AG04450 (cell line): ENCODE measurements around the gene CCBE1. TPM values are rescaled to one million over a fixed set of nuclear protein-coding genes. Genes with fewer than 3 reads are reported as not detected.
A peak's percentile ranks its signal among the peaks of the same experiment; 100 is the strongest.

Experiments
- CTCF ChIA-PET: fragments of 300-600, 350-600 bp; formaldehyde crosslinking; extraction: SDS; loops from one replicate; lab custom pipeline; 2022; ENCODE audit warnings: antibody characterized with exemption, inconsistent platforms; lab: Charles Lee
- POLR2A ChIA-PET: fragments of 350-600 bp; formaldehyde crosslinking; extraction: SDS; loops from one replicate; lab custom pipeline; 2021; ENCODE audit warnings: antibody characterized with exemption, inconsistent platforms; lab: Yijun Ruan, JAX
- DNase-seq: peaks from one replicate; pipeline ENCODE4 v3.0.0-alpha.2; 2011; ENCODE audit warnings: low read depth, low spot score
- H3K27ac ChIP-seq: one replicate; pipeline ENCODE4 v1.5.1; 2012; ENCODE audit warnings: low read depth, low read length, control low read depth
- H3K27me3 ChIP-seq: one replicate; pipeline ENCODE4 v1.6.0; 2012; ENCODE audit warnings: low read length; ENCODE audit not compliant: control insufficient read depth, insufficient read depth
- H3K4me3 ChIP-seq: 2 replicates; pipeline ENCODE4 v1.5.1; 2011; ENCODE audit warnings: mild to moderate bottlenecking, low read depth, low read length, control low read depth
- H3K9me3 ChIP-seq: 2 replicates; pipeline ENCODE4 v1.5.1; 2012; ENCODE audit warnings: low read length; ENCODE audit not compliant: control insufficient read depth, insufficient read depth
- polyA plus RNA-seq: library from polyadenylated mRNA; depleted of rRNA; stranded (reverse); fragments of >200 nt; gene quantifications from 2 replicates; pipeline ENCODE4 v1.2.3, GENCODE V29; 2011
- TF ChIP-seq, protein P1 (sequence below): IDR thresholded peaks from 2 replicates; pipeline ENCODE4 v1.5.1; 2011; ENCODE audit warnings: low read depth, low read length, control low read depth, inconsistent platforms

Gene CCBE1
- polyA plus RNA-seq, 1 experiment: 40.4 TPM

GRCh38 chr18:59502274-59503175 is 194.7 kb downstream of the CCBE1 start:
- H3K4me3 ChIP-seq: no peak overlapping the region
- TF ChIP-seq, protein P1, sequence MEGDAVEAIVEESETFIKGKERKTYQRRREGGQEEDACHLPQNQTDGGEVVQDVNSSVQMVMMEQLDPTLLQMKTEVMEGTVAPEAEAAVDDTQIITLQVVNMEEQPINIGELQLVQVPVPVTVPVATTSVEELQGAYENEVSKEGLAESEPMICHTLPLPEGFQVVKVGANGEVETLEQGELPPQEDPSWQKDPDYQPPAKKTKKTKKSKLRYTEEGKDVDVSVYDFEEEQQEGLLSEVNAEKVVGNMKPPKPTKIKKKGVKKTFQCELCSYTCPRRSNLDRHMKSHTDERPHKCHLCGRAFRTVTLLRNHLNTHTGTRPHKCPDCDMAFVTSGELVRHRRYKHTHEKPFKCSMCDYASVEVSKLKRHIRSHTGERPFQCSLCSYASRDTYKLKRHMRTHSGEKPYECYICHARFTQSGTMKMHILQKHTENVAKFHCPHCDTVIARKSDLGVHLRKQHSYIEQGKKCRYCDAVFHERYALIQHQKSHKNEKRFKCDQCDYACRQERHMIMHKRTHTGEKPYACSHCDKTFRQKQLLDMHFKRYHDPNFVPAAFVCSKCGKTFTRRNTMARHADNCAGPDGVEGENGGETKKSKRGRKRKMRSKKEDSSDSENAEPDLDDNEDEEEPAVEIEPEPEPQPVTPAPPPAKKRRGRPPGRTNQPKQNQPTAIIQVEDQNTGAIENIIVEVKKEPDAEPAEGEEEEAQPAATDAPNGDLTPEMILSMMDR: no peak
- DNase-seq: peak; percentile 85
- peak overlapping the region; percentile 85 for H3K27ac ChIP-seq
- H3K9me3 ChIP-seq: no peaks in the 10 kb centered on the region; the same call in 1 of the 2 replicates
- no peaks in the 10 kb centered on the region for H3K27me3 ChIP-seq
- POLR2A ChIA-PET: interaction anchor here (0.9 to 1.8 kb wide), 2 partner anchors 18 to 64 kb away, joined by 3 to 10 read pairs; no protein-coding TSS in a partner anchor
- CTCF ChIA-PET: interaction anchor here (0.6 kb wide), 1 partner anchor 188 kb away, joined by 3 read pairs; no protein-coding TSS in a partner anchor

GRCh38 chr18:59501920-59502273 is 195.3 kb downstream of the CCBE1 start:
- H3K4me3 ChIP-seq: no peak overlapping the region
- ChIA-PET CTCF (no interaction called here), POLR2A (interaction anchor here (0.9 to 1.8 kb wide), 2 partner anchors 17 to 64 kb away, joined by 3 to 10 read pairs; no protein-coding TSS in a partner anchor)

DNA sequence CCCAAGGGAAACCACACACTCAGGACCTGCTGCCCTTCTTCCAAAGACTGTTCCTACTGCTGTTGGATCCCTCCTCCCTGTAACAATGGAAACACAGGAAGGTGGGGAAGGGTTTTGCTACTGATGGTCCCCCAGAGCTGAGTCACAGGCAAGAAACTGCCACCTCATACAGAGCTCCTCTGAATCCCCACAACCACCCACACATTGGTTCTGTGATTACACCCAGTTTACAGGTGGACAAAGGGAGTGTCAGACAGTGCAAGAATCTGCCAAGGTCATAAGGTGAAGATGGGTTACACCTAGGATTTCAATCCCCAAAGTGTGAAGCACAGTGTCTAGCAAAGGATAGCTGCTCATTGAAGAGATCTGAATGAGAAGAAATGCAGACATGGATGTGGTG is 196.5 kb downstream of the CCBE1 start:
- POLR2A ChIA-PET: no interaction called here
- CTCF ChIA-PET: no interaction called here
- TF ChIP-seq, protein P1: no peak
- H3K9me3 ChIP-seq: no peaks in the 10 kb centered on the region; the same call in 1 of the 2 replicates
- DNase-seq: no peak
- no peak overlapping the region for H3K27ac ChIP-seq
- H3K27me3 ChIP-seq: no peaks in the 10 kb centered on the region
- no peak overlapping the region for H3K4me3 ChIP-seq

More at GRCh38 chr18:59501920-59502273, 195.3 kb downstream of the CCBE1 start:
- DNase-seq: no peak
- peak overlapping the region; percentile 85 for H3K27ac ChIP-seq
- no peaks in the 10 kb centered on the region; the same call in 1 of the 2 replicates for H3K9me3 ChIP-seq
- TF ChIP-seq, protein P1: no peak
- H3K27me3 ChIP-seq: no peaks in the 10 kb centered on the region

GRCh38 chr18:59498506-59499086 is 198.6 kb downstream of the CCBE1 start:
- DNase-seq: no peak
- Histone ChIP-seq H3K27me3 (no peaks in the 10 kb centered on the region), H3K27ac (no peak overlapping the region), H3K4me3 (no peak overlapping the region), H3K9me3 (peaks cover 3% of the 10 kb centered on the region; the same call in 1 of the 2 replicates)
- TF ChIP-seq, protein P1: no peak
- ChIA-PET CTCF (no interaction called here), POLR2A (no interaction called here)
